ENCODE measurements around the gene RPL39.
"Not testable (repeated sequence)": the region's sequence is repeated elsewhere in the genome, so short reads cannot be mapped to it uniquely, and the experiment has no call there.

Gene RPL39

GRCh38 chrX:119755981-119756533, 35.4 kb downstream of the RPL39 start:
- TF ChIP-seq CTCF (IDR thresholded peaks at IDR 0.05; ENCODE audit: control insufficient read depth, extremely low read depth, insufficient read depth) = no peak
- DNase-seq (ENCODE audit: low read depth) = no peak
- no peak overlapping the region for H3K4me3 ChIP-seq (ENCODE audit: low read depth, low read length)

GRCh38 chrX:119753639-119754257, 37.7 kb downstream of the RPL39 start:
- DNase-seq (ENCODE audit: low read depth) = no peak
- peak; percentile 49 for TF ChIP-seq CTCF (IDR thresholded peaks at IDR 0.05; ENCODE audit: control insufficient read depth, extremely low read depth, insufficient read depth)
- H3K4me3 ChIP-seq (ENCODE audit: low read depth, low read length) = no peak overlapping the region

- no peak overlapping the region for H3K4me3 ChIP-seq (ENCODE audit: low read depth, low read length)
- no peak for TF ChIP-seq CTCF (IDR thresholded peaks at IDR 0.05; ENCODE audit: control insufficient read depth, extremely low read depth, insufficient read depth)
- DNase-seq (ENCODE audit: low read depth) = no peak
Measured at GRCh38 chrX:119753001-119753400, 38.4 kb downstream of the RPL39 start.

- not testable (repeated sequence) for H3K4me3 ChIP-seq (ENCODE audit: low read depth, low read length); DNase-seq (ENCODE audit: low read depth)
Measured at GRCh38 chrX:119750751-119751150, 40.7 kb downstream of the RPL39 start.

- H3K4me3 ChIP-seq (ENCODE audit: low read depth, low read length); DNase-seq (ENCODE audit: low read depth): not testable (repeated sequence)
Measured at GRCh38 chrX:119750131-119750530, 41.3 kb downstream of the RPL39 start.

GRCh38 chrX:119745283-119745848, 46.1 kb downstream of the RPL39 start:
- DNase-seq (ENCODE audit: low read depth) = no peak
- H3K4me3 ChIP-seq (ENCODE audit: low read depth, low read length) = no peak overlapping the region
- no peak for TF ChIP-seq CTCF (IDR thresholded peaks at IDR 0.05; ENCODE audit: control insufficient read depth, extremely low read depth, insufficient read depth)

- DNase-seq (ENCODE audit: low read depth) = no peak
Measured at GRCh38 chrX:119738742-119739141, 52.7 kb downstream of the RPL39 start.

More at GRCh38 chrX:119738742-119739141, 52.7 kb downstream of the RPL39 start:
- no peak overlapping the region for H3K4me3 ChIP-seq (ENCODE audit: low read depth, low read length)
- TF ChIP-seq CTCF (IDR thresholded peaks at IDR 0.05; ENCODE audit: control insufficient read depth, extremely low read depth, insufficient read depth) = no peak

All from LNCaP clone FGC (cell line).